ENCODE measurements around the gene PRKAR1B.
A peak's percentile ranks its signal among the peaks of the same experiment; 100 is the strongest.
"Not testable (repeated sequence)": the region's sequence is repeated elsewhere in the genome, so short reads cannot be mapped to it uniquely, and the experiment has no call there.

PRKAR1B gene

GRCh38 chr7:556837-557557 is 170.1 kb downstream of the PRKAR1B start:
- no peak for DNase-seq (ENCODE audit: low read depth)

GRCh38 chr7:556291-556826 is 170.7 kb downstream of the PRKAR1B start:
- no peak for DNase-seq (ENCODE audit: low read depth)

- DNase-seq (ENCODE audit: low read depth) = no peak
Observed at GRCh38 chr7:555551-556160, 171.4 kb downstream of the PRKAR1B start.

GRCh38 chr7:553636-554111 is 173.4 kb downstream of the PRKAR1B start:
- no peak for DNase-seq (ENCODE audit: low read depth)

GRCh38 chr7:552868-553635 is 174.0 kb downstream of the PRKAR1B start:
- DNase-seq (ENCODE audit: low read depth) = no peak

- not testable (repeated sequence) for DNase-seq (ENCODE audit: low read depth)
Observed at GRCh38 chr7:552151-552867, 174.8 kb downstream of the PRKAR1B start.

- not testable (repeated sequence) for DNase-seq (ENCODE audit: low read depth)
Observed at GRCh38 chr7:551615-551970, 175.5 kb downstream of the PRKAR1B start.

GRCh38 chr7:550881-551614 is 176.0 kb downstream of the PRKAR1B start:
- no peak for DNase-seq (ENCODE audit: low read depth)

GRCh38 chr7:549891-550625 is 177.0 kb downstream of the PRKAR1B start:
- DNase-seq (ENCODE audit: low read depth) = no peak

- DNase-seq (ENCODE audit: low read depth) = no peak
Observed at GRCh38 chr7:549066-549890, 177.8 kb downstream of the PRKAR1B start.

- DNase-seq (ENCODE audit: low read depth) = no peak
Observed at GRCh38 chr7:548401-548800, 178.7 kb downstream of the PRKAR1B start.

- DNase-seq (ENCODE audit: low read depth) = no peak
Observed at GRCh38 chr7:545470-545869, 181.6 kb downstream of the PRKAR1B start.

- DNase-seq (ENCODE audit: low read depth) = no peak
Observed at GRCh38 chr7:544338-545221, 182.5 kb downstream of the PRKAR1B start.

GRCh38 chr7:543501-544337 is 183.4 kb downstream of the PRKAR1B start:
- no peak for DNase-seq (ENCODE audit: low read depth)

- DNase-seq (ENCODE audit: low read depth) = peak; percentile 93
Observed at GRCh38 chr7:542713-543500, 184.2 kb downstream of the PRKAR1B start.

- no peak for DNase-seq (ENCODE audit: low read depth)
Observed at GRCh38 chr7:542131-542712, 184.9 kb downstream of the PRKAR1B start.

GRCh38 chr7:541661-542060 is 185.4 kb downstream of the PRKAR1B start:
- DNase-seq (ENCODE audit: low read depth) = no peak

Data from stromal cell of bone marrow (primary cell).